ENCODE results near the gene BEST2.

BEST2 gene

DNA sequence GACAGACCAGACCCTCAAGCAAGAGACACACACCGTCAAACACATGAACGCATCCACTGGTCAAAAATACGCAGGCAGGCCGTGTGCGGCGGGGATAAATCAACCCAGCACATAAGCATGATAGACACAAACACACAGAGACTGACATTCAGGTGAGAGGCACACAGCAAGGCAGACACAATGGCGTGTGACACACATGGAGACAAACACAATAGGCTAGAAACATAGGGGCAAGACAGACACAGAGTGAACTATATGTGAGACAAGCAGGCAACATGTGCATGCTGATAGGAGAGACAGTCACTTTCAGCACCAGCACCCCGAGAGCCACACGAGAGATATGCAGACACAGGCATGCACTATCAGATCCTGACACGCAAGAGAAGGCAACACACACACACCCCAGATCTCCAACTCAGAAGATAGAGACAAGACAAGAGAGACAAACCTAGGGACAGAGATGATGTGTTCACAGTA is 32.8 kb downstream of the BEST2 start:
- no peaks in the 10 kb centered on the region for H3K79me2 ChIP-seq (ENCODE audit: low read length)
- no peak overlapping the region for H3K27ac ChIP-seq (ENCODE audit: low read length)
- H3K36me3 ChIP-seq (replicated peaks; ENCODE audit: insufficient read depth, low read length), result no peaks in the 10 kb centered on the region
- H2AFZ ChIP-seq (ENCODE audit: low read length), result no peak overlapping the region
- no peak for DNase-seq
- no peaks in the 10 kb centered on the region for H3K9me2 ChIP-seq (replicated peaks; ENCODE audit: insufficient read depth, low read length)
- H3K4me2 ChIP-seq (ENCODE audit: low read depth, low read length), result no peak overlapping the region
- H3F3A ChIP-seq (ENCODE audit: insufficient read depth, low read length), result peaks cover 27% of the 10 kb centered on the region
- H3K27me3 ChIP-seq (replicated peaks; ENCODE audit: insufficient read depth, low read length), result no peaks in the 10 kb centered on the region
- no peak overlapping the region for H3K9ac ChIP-seq (ENCODE audit: low read length)
- no peaks in the 10 kb centered on the region for H4K20me1 ChIP-seq (ENCODE audit: insufficient read depth, low read length)
- H3K4me1 ChIP-seq (ENCODE audit: low read length), result peaks cover 19% of the 10 kb centered on the region
- H3K4me3 ChIP-seq (ENCODE audit: low read length), result no peak overlapping the region
- TF ChIP-seq EZH2phosphoT487 (IDR thresholded peaks at IDR 0.05; ENCODE audit: low read length) (no peak), EZH2 (optimal IDR thresholded peaks at IDR 0.05; ENCODE audit: low read depth, low read length) (no peak)
- TF ChIP-seq, protein P1, sequence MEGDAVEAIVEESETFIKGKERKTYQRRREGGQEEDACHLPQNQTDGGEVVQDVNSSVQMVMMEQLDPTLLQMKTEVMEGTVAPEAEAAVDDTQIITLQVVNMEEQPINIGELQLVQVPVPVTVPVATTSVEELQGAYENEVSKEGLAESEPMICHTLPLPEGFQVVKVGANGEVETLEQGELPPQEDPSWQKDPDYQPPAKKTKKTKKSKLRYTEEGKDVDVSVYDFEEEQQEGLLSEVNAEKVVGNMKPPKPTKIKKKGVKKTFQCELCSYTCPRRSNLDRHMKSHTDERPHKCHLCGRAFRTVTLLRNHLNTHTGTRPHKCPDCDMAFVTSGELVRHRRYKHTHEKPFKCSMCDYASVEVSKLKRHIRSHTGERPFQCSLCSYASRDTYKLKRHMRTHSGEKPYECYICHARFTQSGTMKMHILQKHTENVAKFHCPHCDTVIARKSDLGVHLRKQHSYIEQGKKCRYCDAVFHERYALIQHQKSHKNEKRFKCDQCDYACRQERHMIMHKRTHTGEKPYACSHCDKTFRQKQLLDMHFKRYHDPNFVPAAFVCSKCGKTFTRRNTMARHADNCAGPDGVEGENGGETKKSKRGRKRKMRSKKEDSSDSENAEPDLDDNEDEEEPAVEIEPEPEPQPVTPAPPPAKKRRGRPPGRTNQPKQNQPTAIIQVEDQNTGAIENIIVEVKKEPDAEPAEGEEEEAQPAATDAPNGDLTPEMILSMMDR (IDR thresholded peaks at IDR 0.05; ENCODE audit: low read length), result no peak
- H3K9me3 ChIP-seq (replicated peaks; ENCODE audit: insufficient read depth, low read length), result no peaks in the 10 kb centered on the region

DNA sequence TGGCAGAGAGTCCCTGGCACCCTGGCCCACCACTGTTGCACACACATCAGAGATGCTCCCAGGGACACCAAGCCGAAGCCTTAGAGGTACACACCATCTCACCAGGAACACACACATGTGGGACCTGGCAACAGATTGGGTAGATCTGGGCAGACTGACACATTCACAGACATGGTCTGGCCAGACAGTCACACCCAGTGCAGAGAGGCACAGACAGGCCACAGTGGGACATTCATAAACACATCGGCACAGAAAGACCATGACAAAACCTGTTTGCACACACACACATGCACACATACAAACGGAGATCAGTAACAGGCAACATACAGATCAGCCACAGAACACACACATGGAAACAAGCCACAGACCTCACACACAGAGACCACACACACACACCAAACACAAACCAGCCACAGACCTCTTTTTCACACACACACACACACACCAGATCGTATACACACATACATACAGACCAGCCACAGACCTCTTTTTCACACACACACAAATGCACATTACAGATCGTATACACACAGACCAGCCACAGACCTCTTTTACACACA is 33.4 kb downstream of the BEST2 start:
- no peak overlapping the region for H3K27ac ChIP-seq (ENCODE audit: low read length)
- H3F3A ChIP-seq (ENCODE audit: insufficient read depth, low read length), result peaks cover 27% of the 10 kb centered on the region
- H3K9ac ChIP-seq (ENCODE audit: low read length), result no peak overlapping the region
- DNase-seq, result no peak
- peaks cover 19% of the 10 kb centered on the region for H3K4me1 ChIP-seq (ENCODE audit: low read length)
- H3K4me2 ChIP-seq (ENCODE audit: low read depth, low read length), result no peak overlapping the region
- H3K9me2 ChIP-seq (replicated peaks; ENCODE audit: insufficient read depth, low read length), result no peaks in the 10 kb centered on the region
- TF ChIP-seq EZH2phosphoT487 (IDR thresholded peaks at IDR 0.05; ENCODE audit: low read length), result no peak
- TF ChIP-seq, protein P1 (IDR thresholded peaks at IDR 0.05; ENCODE audit: low read length), result no peak
- no peak for TF ChIP-seq EZH2 (optimal IDR thresholded peaks at IDR 0.05; ENCODE audit: low read depth, low read length)
- no peaks in the 10 kb centered on the region for H3K27me3 ChIP-seq (replicated peaks; ENCODE audit: insufficient read depth, low read length)
- H3K79me2 ChIP-seq (ENCODE audit: low read length), result no peaks in the 10 kb centered on the region
- H3K4me3 ChIP-seq (ENCODE audit: low read length), result no peak overlapping the region
- H2AFZ ChIP-seq (ENCODE audit: low read length), result no peak overlapping the region
- no peaks in the 10 kb centered on the region for H3K9me3 ChIP-seq (replicated peaks; ENCODE audit: insufficient read depth, low read length)
- no peaks in the 10 kb centered on the region for H4K20me1 ChIP-seq (ENCODE audit: insufficient read depth, low read length)
- H3K36me3 ChIP-seq (replicated peaks; ENCODE audit: insufficient read depth, low read length), result no peaks in the 10 kb centered on the region

DNA sequence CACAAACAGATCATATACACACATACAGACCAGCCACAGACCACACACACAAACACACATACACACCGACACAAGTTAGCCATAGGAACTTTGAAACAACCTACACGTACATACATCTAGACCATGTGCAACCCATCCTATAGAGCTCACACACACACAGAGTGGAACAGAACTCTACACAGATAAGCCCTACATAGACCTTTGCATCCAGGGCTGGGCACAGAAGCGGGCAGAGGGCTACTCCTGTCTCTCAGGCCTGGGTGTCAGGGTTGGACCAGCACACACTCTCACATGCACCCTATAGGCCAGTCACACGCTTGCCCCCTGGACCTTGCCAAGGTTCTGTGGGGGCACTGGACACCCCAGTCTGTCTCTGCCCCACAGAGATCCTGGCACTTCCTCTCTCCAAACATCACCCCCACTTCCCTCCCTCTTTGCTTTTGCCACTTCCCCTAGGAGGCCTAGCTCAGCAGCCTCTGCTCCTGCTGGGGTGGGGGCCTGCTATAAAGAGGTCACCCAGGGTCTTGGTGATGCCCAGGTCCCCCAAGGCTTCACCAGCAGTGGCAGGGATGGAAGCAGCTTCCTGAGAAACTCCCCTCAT is 33.9 kb downstream of the BEST2 start:
- no peak for DNase-seq
- TF ChIP-seq EZH2phosphoT487 (IDR thresholded peaks at IDR 0.05; ENCODE audit: low read length) (no peak), EZH2 (optimal IDR thresholded peaks at IDR 0.05; ENCODE audit: low read depth, low read length) (no peak)
- TF ChIP-seq, protein P1 (IDR thresholded peaks at IDR 0.05; ENCODE audit: low read length), result no peak
- Histone ChIP-seq H3K4me2 (ENCODE audit: low read depth, low read length) (no peak overlapping the region), H4K20me1 (ENCODE audit: insufficient read depth, low read length) (no peaks in the 10 kb centered on the region), H3K4me3 (ENCODE audit: low read length) (no peak overlapping the region), H3K9ac (ENCODE audit: low read length) (no peak overlapping the region), H2AFZ (ENCODE audit: low read length) (no peak overlapping the region), H3K36me3 (replicated peaks; ENCODE audit: insufficient read depth, low read length) (no peaks in the 10 kb centered on the region), H3K4me1 (ENCODE audit: low read length) (peaks cover 22% of the 10 kb centered on the region), H3F3A (ENCODE audit: insufficient read depth, low read length) (peaks cover 30% of the 10 kb centered on the region), H3K79me2 (ENCODE audit: low read length) (no peaks in the 10 kb centered on the region), H3K9me2 (replicated peaks; ENCODE audit: insufficient read depth, low read length) (no peaks in the 10 kb centered on the region), H3K9me3 (replicated peaks; ENCODE audit: insufficient read depth, low read length) (no peaks in the 10 kb centered on the region), H3K27ac (ENCODE audit: low read length) (no peak overlapping the region), H3K27me3 (replicated peaks; ENCODE audit: insufficient read depth, low read length) (no peaks in the 10 kb centered on the region)

Data from MM.1S (cell line).